Measurements from ENCODE around the gene NKX2-2.

GRCh38 chr20:21562656-21563055 lies 48.8 kb upstream of the NKX2-2 start:
- TF ChIP-seq PBX3 (CRISPR knock-in tag; IDR thresholded peaks at IDR 0.05) (no peak), CTCF (tag by site-specific recombination; IDR thresholded peaks at IDR 0.05) (no peak)
